NCI-H82 treated with DMSO at 0.1 percent for 48 hours (cell line): Measurements from ENCODE around the gene FAM241B.

Experiments used
- DNase-seq: peaks from one replicate; lab custom pipeline; 2025; ENCODE audit not compliant: unreplicated experiment; lab: John Stamatoyannopoulos, UW

FAM241B gene

GRCh38 chr10:69663369-69663947, 33.4 kb downstream of the FAM241B start:
- no peak for DNase-seq

- no peak for DNase-seq
Measured at GRCh38 chr10:69665474-69666320, 35.6 kb downstream of the FAM241B start.

GRCh38 chr10:69666756-69667155, 36.7 kb downstream of the FAM241B start:
- DNase-seq, result no peak

GRCh38 chr10:69668721-69669120, 38.7 kb downstream of the FAM241B start:
- DNase-seq, result no peak

GRCh38 chr10:69669409-69669808, 39.4 kb downstream of the FAM241B start:
- no peak for DNase-seq

- no peak for DNase-seq
Measured at GRCh38 chr10:69673521-69673920, 43.5 kb downstream of the FAM241B start.

GRCh38 chr10:69674786-69675185, 44.7 kb downstream of the FAM241B start:
- DNase-seq, result no peak

GRCh38 chr10:69676301-69676700, 46.3 kb downstream of the FAM241B start:
- DNase-seq, result no peak

- no peak for DNase-seq
Measured at GRCh38 chr10:69677985-69678654, 48.1 kb downstream of the FAM241B start.

- DNase-seq, result no peak
Measured at GRCh38 chr10:69679736-69680135, 49.7 kb downstream of the FAM241B start.

- DNase-seq, result no peak
Measured at GRCh38 chr10:69680610-69681009, 50.6 kb downstream of the FAM241B start.

- DNase-seq, result no peak
Measured at GRCh38 chr10:69681436-69681835, 51.4 kb downstream of the FAM241B start.

GRCh38 chr10:69682955-69683474, 53.0 kb downstream of the FAM241B start:
- no peak for DNase-seq
